Stimulated activated CD8-positive, alpha-beta memory T cell treated with anti-CD3 and anti-CD28 coated beads, Interleukin-7, amount 100 ng/mL, for 4 hours (primary cell): ENCODE results near the gene SESN3.
"Not testable (repeated sequence)": the region's sequence is repeated elsewhere in the genome, so short reads cannot be mapped to it uniquely, and the experiment has no call there.

Experiments
- DNase-seq, 2 donors: peaks; one replicate each; pipeline ENCODE4 v3.0.0-alpha.2; 2020; ENCODE audit warnings: low read depth in 2 of 2

Gene SESN3

GRCh38 chr11:95231127-95231880, at the start of gene SESN3:
Gene SESN3, minus strand, starts transcription at chr11:95231202. Its CDS starts 342 bp downstream, at chr11:95230860.
- peak; percentile 97 to 99 for DNase-seq

DNA sequence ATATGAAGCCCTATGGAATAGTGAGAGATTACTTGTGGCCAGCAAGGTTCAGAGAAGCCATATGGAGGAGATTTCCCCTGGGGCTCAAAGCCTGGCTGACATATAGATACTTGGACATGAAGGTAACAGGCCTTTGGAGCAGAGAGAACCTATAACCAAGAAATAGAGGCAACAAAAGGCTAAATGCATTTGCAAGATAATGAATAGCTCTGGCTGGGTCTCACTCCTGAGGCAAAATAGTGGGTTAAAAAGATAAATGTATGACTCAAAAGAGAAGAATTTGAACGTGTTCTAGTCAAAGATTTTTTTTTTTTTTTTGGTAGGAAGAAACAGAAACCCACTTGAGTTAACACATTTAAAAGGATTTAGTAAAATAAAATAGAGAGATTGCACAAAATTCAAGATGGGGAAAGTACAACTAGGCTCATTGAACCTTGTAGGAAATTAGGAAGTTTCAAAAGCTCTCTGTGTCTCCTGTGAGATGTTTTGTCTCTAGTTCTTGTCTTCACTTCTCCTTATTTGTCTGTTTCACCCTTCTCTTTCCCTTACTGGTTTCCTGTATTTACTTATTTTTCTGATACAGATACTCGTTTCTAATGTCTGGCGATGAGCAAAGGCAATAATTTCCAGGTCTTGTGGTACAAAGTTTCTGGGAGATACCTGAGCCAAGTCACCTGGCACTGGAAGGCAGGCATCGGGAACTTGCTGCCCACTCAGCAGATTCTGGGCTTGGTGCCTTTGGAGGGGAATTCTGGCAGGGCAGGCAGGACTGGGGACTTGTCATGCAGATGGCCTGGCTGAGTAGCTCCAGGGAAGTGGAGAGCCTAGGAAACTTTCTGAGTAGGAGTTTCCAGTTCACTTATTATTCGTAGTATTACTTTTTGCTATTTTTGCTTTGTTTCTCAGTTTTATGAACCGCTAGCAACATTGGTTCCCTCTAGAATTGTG, 49.2 kb upstream of the SESN3 start:
- DNase-seq: no peak

DNA sequence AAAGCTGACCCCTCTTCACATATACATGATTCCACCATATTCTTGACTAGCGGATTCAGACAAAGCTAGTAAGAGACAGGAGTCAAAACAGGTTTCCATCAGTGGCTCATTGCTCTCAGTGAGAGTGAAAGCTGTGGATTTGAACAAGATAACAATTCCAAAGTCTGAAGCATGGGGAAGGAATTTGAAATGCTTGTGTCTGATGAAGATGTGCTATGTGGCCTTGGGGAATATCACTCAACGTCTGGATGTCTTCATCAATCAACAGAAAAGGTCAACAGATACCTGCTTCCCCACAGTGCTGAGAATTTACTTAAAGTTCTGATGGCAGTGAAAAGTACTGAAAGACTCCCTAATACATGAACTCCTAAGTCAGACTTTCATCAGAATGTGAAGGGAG, 46.9 kb upstream of the SESN3 start:
- DNase-seq: no peak

GRCh38 chr11:95276139-95276538, 45.1 kb upstream of the SESN3 start:
- no peak for DNase-seq

DNA sequence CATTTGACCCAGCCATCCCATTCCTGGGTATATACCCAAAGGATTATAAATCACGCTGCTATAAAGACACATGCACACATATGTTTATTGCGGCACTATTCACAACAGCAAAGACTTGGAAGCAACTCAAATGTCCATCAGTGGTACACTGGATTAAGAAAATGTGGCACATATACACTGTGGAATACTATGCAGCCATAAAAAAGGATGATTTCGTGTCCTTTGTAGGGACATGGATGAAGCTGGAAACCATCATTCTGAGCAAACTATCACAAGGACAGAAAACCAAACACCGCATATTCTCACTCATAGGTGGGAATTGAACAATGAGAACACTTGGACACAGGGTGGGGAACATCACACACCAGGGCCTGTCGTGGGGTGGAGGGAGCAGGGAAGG, 42.6 kb upstream of the SESN3 start:
- not testable (repeated sequence) for DNase-seq

- no peak for DNase-seq
Measured at GRCh38 chr11:95269036-95269819, 38.2 kb upstream of the SESN3 start.

DNA sequence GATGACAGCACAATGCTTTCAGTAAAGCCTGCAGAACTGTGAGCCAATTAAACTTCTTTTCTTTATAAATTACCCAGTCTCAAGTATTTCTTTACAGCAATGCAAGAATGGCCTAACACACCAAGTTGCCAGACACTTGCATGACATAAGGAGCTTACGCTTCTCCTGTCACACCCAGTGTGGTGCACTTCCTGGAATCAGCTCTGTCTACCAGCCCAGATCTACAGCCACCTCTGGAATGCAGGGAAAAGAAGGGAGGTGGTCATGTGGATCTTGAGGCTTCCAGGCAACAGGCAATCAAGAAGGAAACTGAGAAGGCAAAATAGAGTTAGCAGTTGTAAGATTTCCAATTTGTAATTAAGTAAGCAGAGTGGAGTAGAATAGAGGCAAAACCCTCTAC, 37.4 kb upstream of the SESN3 start:
- no peak for DNase-seq

DNA sequence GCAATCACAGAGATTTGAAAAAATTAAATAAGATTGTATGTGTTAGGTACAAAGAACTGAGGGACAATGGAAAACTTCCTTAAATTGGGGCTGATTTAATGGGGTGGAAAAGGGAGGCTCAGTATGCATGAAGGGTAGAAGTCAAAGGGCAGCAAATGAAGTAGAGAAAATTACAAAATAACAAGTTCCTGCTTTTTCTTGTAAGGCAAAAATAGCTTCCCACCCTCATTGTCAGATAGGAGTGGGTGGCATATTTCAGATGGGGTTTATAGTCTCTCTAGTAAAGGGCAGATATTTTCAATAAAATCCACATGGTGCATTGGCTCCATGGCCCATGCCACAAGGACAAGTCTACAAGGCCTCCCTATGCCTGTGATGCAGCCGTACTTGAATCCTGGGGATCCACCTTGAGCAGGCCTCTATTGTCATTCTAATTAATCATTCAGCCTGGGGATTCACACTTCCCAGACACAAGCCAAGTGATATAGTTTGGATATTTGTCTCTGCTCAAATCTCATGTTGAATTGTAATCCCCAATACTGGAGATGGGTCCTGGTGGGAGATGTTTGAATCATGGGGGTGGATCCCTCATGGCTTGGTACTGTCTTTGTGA, 36.7 kb upstream of the SESN3 start:
- no peak for DNase-seq

GRCh38 chr11:95266751-95267374, 35.9 kb upstream of the SESN3 start:
- DNase-seq: no peak

GRCh38 chr11:95264881-95265280, 33.9 kb upstream of the SESN3 start:
- DNase-seq: no peak

DNA sequence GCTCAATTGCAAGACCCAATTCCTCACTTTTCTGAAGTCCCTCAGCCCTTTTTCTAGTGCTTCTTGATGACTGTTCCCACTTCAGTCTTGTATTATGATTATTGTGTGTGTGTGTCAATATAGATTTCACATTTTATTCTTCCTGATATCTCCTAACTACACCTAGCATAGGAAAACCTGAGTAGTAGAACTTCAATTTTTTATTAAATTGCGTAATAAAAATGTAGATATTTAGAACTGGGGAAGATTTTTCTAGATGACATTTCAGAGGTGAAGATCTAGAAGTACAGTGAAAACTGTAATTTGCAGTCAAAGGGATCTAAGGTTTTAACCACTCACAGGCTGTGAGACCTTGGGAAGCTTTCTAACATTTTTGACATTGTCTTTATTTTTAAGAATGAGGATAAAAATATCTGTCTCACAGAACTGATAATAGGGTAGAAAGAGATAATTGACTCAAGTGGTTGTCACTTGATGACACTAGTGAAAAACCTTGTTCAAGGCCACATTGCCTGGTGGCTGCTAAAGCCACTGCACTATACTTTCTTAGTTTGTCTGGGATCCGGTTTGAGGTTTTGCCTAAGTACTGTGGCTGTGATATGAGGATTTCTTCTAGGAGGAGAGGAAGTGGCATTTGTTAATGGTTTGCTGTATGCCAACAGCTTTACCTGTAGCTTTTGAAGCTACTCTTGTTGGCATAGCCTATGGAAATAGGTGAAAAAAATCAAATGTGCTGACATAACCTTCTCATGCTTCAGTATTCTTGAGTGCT, 32.2 kb upstream of the SESN3 start:
- no peak for DNase-seq

- no peak for DNase-seq
Measured at GRCh38 chr11:95257456-95257971, 26.5 kb upstream of the SESN3 start.

DNA sequence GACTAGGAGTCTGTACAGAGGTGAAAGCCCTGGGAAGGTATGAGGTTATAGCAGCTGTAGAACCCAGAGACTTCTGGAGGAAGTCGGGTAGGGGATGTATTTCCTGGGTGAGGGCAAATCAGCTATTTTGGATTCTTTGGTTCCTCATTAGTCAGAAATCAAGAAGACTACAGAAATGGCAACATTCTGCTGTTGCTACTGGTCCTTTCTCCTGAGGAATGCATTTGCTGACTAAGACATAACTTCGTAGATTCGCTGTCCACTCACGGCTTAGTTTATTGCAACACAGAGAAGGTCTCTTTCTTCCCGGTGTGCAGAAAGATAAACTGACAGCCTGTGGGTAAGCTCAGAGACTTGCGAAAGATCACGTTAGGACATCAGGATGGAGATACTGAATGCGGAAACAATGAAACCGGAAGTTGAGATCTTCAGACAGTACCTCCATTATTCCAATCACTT, 25.3 kb upstream of the SESN3 start:
- no peak for DNase-seq

DNA sequence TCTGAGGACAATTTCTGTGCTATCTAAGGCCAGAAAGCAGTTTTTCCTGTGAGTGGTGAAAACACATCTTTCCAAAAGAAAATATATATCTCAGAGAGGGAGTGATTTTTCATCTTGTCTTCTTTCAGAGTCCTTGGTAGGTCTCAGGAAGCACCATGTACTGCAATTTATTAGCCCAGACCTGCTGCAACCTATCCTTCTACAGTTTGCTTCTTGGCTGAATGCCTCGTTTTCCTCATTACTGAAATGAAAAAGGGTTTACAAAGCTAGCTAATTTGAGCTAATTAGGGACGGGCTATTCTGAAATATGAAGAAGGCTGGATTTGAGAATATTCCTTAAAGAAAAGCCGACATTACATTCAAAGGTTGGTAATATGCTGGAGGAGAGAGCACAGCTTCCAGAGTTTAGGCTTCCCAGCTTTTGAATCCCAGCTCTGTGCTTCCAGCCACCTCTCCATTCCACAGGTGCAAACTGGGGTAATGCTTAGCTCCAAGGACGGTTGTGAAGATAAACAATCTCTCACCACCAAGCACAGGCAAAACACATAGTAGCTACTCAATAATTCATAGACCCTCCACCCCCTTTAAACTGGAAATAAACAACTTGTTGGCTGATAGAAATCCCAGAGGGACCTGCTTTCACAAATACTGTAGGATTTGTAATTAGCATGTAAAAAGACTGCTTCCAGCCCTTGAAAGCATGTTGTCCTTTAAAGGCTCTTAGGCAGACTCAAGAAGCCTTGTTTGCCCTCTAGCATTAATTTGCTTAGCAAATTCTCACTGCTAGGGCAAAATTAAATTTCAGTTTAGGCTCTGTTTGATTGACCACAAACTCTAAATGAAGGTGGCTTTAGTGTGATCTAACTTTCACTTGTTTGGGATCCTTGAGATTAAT, 24.5 kb upstream of the SESN3 start:
- no peak for DNase-seq

DNA sequence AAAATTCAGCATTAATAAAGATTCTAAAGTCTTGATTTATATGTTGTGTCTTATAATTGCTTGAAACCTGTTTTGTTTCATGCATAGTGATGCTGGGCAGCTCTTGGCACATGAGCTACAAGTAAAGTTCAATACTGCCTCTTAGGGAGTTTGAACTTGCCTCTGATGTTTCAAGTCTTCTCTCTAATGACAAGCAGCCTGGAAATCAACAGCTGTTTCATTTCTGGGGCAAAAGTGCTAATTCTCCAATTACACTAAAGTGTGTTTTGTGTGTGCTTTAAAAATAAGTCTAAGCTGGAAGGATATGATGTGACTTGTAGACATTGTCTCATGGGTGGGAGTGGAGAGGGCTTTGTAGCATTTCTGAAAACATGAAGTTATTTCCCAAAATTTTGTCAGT, 23.7 kb upstream of the SESN3 start:
- DNase-seq: no peak

- peak; percentile 66 to 76 for DNase-seq
Measured at GRCh38 chr11:95254131-95254704, 23.2 kb upstream of the SESN3 start.

DNA sequence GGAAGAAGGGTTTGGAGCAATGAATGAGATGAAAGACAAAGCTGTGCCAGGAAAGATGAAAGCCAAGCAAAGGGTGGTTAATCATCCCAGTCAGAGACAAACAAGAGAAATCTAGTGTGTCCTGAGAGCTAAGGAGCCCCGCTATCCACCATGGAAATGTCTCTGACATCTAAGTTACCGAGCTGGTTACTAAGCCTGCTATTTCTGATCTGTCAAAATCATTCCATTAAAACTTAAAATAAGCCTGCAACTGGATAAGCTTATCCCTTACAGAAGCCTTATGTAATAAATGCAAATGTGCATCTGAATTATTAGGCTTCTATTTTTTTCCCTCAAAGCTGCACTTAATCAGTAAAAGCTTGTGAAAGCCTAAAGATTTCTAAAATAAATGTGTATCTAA, 22.1 kb upstream of the SESN3 start:
- DNase-seq: no peak

DNA sequence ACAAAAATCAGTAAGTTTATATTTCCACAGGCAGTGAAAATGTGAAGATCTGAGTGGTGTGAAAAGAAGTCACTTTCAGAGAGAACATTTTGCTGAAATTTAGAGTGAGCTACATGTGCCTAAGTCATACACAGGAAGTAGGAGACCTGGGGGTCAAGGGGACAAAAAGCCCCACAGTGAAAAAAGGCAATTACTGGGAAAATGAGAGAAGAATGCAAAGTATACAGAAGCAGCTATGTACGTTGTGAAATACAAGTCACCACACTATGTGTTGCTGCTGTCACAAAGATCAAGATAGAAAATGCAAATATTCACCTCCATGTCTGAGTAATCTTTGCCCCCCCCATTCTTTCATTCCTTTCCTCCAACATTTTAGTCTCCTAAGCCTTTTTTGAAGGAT, 21.6 kb upstream of the SESN3 start:
- DNase-seq: no peak

GRCh38 chr11:95251896-95252295, 20.9 kb upstream of the SESN3 start:
- DNase-seq: not testable (repeated sequence)
